Calu3 (cell line): ENCODE data around the gene GPC3. TPM values are rescaled to one million over a fixed set of nuclear protein-coding genes. Genes with fewer than 3 reads are reported as not detected.

Source experiments
- BruUV-seq: library from RNA; stranded (reverse); fragments of 400-500 nt; replicated peaks from 2 replicates; lab custom pipeline; 2021; lab: Mats Ljungman, UMichigan
- CTCF ChIA-PET: fragments of 300-600 bp; sonication (Branson Sonifier 250); formaldehyde crosslinking; loops from one replicate; lab custom pipeline; 2022; ENCODE audit warnings: antibody characterized with exemption; lab: Charles Lee
- DNase-seq: peaks from one replicate; pipeline ENCODE4 v3.0.0; 2022
- H3K27ac Mint-ChIP-seq: one replicate; pipeline ENCODE4 v1.8.0; 2022; ENCODE audit warnings: mixed read lengths; ENCODE audit not compliant: unreplicated experiment
- H3K27me3 Mint-ChIP-seq: one replicate; pipeline ENCODE4 v1.8.0; 2022; ENCODE audit warnings: mixed read lengths; ENCODE audit not compliant: unreplicated experiment
- H3K36me3 Mint-ChIP-seq: one replicate; pipeline ENCODE4 v1.8.0; 2022; ENCODE audit warnings: mild to moderate bottlenecking, moderate library complexity, mixed read lengths; ENCODE audit not compliant: insufficient read depth, unreplicated experiment
- H3K4me1 Mint-ChIP-seq: one replicate; pipeline ENCODE4 v1.8.0; 2022; ENCODE audit warnings: mild to moderate bottlenecking, low read depth, mixed read lengths; ENCODE audit not compliant: unreplicated experiment
- H3K4me3 Mint-ChIP-seq: one replicate; pipeline ENCODE4 v1.8.0; 2022; ENCODE audit warnings: mild to moderate bottlenecking, low read depth, moderate library complexity, mixed read lengths; ENCODE audit not compliant: unreplicated experiment
- H3K9me3 Mint-ChIP-seq: one replicate; pipeline ENCODE4 v1.8.0; 2022; ENCODE audit warnings: low read depth, mixed read lengths; ENCODE audit not compliant: unreplicated experiment
- CTCF ChIP-seq: fragments of 200-600 bp; IDR thresholded peaks from one replicate; pipeline ENCODE4 v1.8.0; 2022; ENCODE audit warnings: antibody characterized with exemption; ENCODE audit not compliant: unreplicated experiment
- intact Hi-C: fragments of 100-400 bp; cut with micrococcal nuclease; formaldehyde crosslinking; loops from one replicate; pipeline ENCODE4 v1.10.0; 2022; ENCODE audit not compliant: unreplicated experiment
- total RNA-seq: library from RNA; stranded (reverse); gene quantifications from 2 replicates; pipeline ENCODE4 v1.2.3, GENCODE V29; 2022

Gene GPC3
- total RNA-seq, 1 experiment from 2014 or later, result 2.3 TPM

GRCh38 chrX:133865761-133866471 lies 119.5 kb downstream of the GPC3 start:
- Mint-ChIP-seq H3K36me3 (no peaks in the 10 kb centered on the region), H3K4me1 (peaks cover 5% of the 10 kb centered on the region), H3K9me3 (peaks cover 2% of the 10 kb centered on the region), H3K27me3 (no peaks in the 10 kb centered on the region), H3K4me3 (no peak overlapping the region), H3K27ac (no peak overlapping the region)
- TF ChIP-seq CTCF, result no peak
- intact Hi-C loops, result no loop called here
- CTCF ChIA-PET, result interaction anchor here (0.5 kb wide), 1 partner anchor 546 kb away, joined by 3 read pairs; no protein-coding TSS in a partner anchor
- no TSS peak for BruUV-seq
- no peak for DNase-seq

- H3K27me3 Mint-ChIP-seq, result no peaks in the 10 kb centered on the region
- intact Hi-C loops, result no loop called here
- BruUV-seq, result no TSS peak
- no peaks in the 10 kb centered on the region for H3K36me3 Mint-ChIP-seq
- no peak overlapping the region for H3K4me3 Mint-ChIP-seq
- H3K9me3 Mint-ChIP-seq, result peaks cover 2% of the 10 kb centered on the region
- no peak for TF ChIP-seq CTCF
- CTCF ChIA-PET, result no interaction called here
- no peak for DNase-seq
- H3K4me1 Mint-ChIP-seq, result peaks cover 13% of the 10 kb centered on the region
- no peak overlapping the region for H3K27ac Mint-ChIP-seq
Observed at GRCh38 chrX:133864236-133864635, 121.2 kb downstream of the GPC3 start.

GRCh38 chrX:133859860-133860259 lies 125.5 kb downstream of the GPC3 start:
- intact Hi-C loops, result loop anchor here (5.0 kb wide), 1 partner anchor 62 kb away; no protein-coding TSS in a partner anchor
- peaks cover 2% of the 10 kb centered on the region for H3K9me3 Mint-ChIP-seq
- DNase-seq, result no peak
- no peak for TF ChIP-seq CTCF
- CTCF ChIA-PET, result no interaction called here
- peaks cover 46% of the 10 kb centered on the region for H3K4me1 Mint-ChIP-seq
- no peaks in the 10 kb centered on the region for H3K36me3 Mint-ChIP-seq
- H3K27ac Mint-ChIP-seq, result no peak overlapping the region
- no peaks in the 10 kb centered on the region for H3K27me3 Mint-ChIP-seq
- H3K4me3 Mint-ChIP-seq, result no peak overlapping the region
- BruUV-seq, result no TSS peak

GRCh38 chrX:133859336-133859735 lies 126.1 kb downstream of the GPC3 start:
- H3K36me3 Mint-ChIP-seq, result no peaks in the 10 kb centered on the region
- CTCF ChIA-PET, result interaction anchor here (0.7 kb wide), 1 partner anchor 244 kb away, joined by 3 read pairs; no protein-coding TSS in a partner anchor
- intact Hi-C loops, result loop anchor here (5.0 kb wide), 1 partner anchor 63 kb away; no protein-coding TSS in a partner anchor
- H3K4me1 Mint-ChIP-seq, result peaks cover 46% of the 10 kb centered on the region
- no peaks in the 10 kb centered on the region for H3K27me3 Mint-ChIP-seq
- H3K9me3 Mint-ChIP-seq, result peaks cover 2% of the 10 kb centered on the region
- no peak for TF ChIP-seq CTCF
- no TSS peak for BruUV-seq
- no peak for DNase-seq
- no peak overlapping the region for H3K4me3 Mint-ChIP-seq
- no peak overlapping the region for H3K27ac Mint-ChIP-seq
